Measurements from ENCODE around the gene ZMYND15.

ZMYND15 gene

GRCh38 chr17:4735876-4736651 is 3.6 kb upstream of the ZMYND15 start:
- TF ChIP-seq, protein P1, sequence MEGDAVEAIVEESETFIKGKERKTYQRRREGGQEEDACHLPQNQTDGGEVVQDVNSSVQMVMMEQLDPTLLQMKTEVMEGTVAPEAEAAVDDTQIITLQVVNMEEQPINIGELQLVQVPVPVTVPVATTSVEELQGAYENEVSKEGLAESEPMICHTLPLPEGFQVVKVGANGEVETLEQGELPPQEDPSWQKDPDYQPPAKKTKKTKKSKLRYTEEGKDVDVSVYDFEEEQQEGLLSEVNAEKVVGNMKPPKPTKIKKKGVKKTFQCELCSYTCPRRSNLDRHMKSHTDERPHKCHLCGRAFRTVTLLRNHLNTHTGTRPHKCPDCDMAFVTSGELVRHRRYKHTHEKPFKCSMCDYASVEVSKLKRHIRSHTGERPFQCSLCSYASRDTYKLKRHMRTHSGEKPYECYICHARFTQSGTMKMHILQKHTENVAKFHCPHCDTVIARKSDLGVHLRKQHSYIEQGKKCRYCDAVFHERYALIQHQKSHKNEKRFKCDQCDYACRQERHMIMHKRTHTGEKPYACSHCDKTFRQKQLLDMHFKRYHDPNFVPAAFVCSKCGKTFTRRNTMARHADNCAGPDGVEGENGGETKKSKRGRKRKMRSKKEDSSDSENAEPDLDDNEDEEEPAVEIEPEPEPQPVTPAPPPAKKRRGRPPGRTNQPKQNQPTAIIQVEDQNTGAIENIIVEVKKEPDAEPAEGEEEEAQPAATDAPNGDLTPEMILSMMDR (IDR thresholded peaks at IDR 0.05; ENCODE audit: low read depth, low read length, missing control alignments): no peak
- DNase-seq (ENCODE audit: low read depth): no peak
- H3K4me3 ChIP-seq (ENCODE audit: low read depth, low read length): no peak overlapping the region
- in situ Hi-C loops (cut with HindIII; ENCODE audit: low sequenced_read_pairs): no loop called here

GRCh38 chr17:4738136-4739121 is 1.2 kb upstream of the ZMYND15 start:
- in situ Hi-C loops (cut with HindIII; ENCODE audit: low sequenced_read_pairs): no loop called here
- no peak for DNase-seq (ENCODE audit: low read depth)
- TF ChIP-seq, protein P1 (IDR thresholded peaks at IDR 0.05; ENCODE audit: low read depth, low read length, missing control alignments): no peak

GRCh38 chr17:4740025-4740351 is 355 bp downstream of the ZMYND15 start:
- in situ Hi-C loops (cut with HindIII; ENCODE audit: low sequenced_read_pairs): no loop called here
- peak overlapping the region; percentile 60 for H3K4me3 ChIP-seq (ENCODE audit: low read depth, low read length)
- TF ChIP-seq, protein P1 (IDR thresholded peaks at IDR 0.05; ENCODE audit: low read depth, low read length, missing control alignments): no peak
- no peak for DNase-seq (ENCODE audit: low read depth)

More at GRCh38 chr17:4738136-4739121, 1.2 kb upstream of the ZMYND15 start:
- peak overlapping the region; percentile 60 for H3K4me3 ChIP-seq (ENCODE audit: low read depth, low read length)

- no peak overlapping the region for H3K4me3 ChIP-seq (ENCODE audit: low read depth, low read length)
- DNase-seq (ENCODE audit: low read depth): no peak
- in situ Hi-C loops (cut with HindIII; ENCODE audit: low sequenced_read_pairs): no loop called here
- TF ChIP-seq, protein P1 (IDR thresholded peaks at IDR 0.05; ENCODE audit: low read depth, low read length, missing control alignments): no peak
Observed at GRCh38 chr17:4740584-4740983, 951 bp downstream of the ZMYND15 start.

- no peak overlapping the region for H3K4me3 ChIP-seq (ENCODE audit: low read depth, low read length)
- DNase-seq (ENCODE audit: low read depth): no peak
- TF ChIP-seq, protein P1 (IDR thresholded peaks at IDR 0.05; ENCODE audit: low read depth, low read length, missing control alignments): no peak
- in situ Hi-C loops (cut with HindIII; ENCODE audit: low sequenced_read_pairs): no loop called here
Observed at GRCh38 chr17:4741544-4741943, 1.9 kb downstream of the ZMYND15 start.

DNA sequence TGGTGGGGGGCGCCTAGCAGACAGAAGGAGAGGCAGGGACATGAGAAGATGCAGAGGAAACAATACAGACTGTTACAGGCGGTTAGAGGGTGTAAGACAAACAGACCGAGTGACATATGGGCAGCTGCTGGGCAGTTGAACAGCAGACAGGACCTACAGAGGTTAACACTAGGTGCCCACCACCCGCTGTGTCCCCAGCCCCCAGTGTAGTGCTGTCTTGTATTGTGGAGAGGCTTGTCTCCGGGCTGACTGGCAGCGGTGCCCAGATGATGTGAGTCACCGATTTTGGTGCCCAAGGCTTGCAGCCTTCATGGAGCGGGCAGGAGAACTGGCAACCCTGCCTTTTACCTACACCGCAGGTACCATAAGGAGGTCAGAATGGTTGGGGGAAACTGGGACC is 2.5 kb downstream of the ZMYND15 start:
- in situ Hi-C loops (cut with HindIII; ENCODE audit: low sequenced_read_pairs): no loop called here
- TF ChIP-seq, protein P1 (IDR thresholded peaks at IDR 0.05; ENCODE audit: low read depth, low read length, missing control alignments): no peak
- DNase-seq (ENCODE audit: low read depth): no peak
- no peak overlapping the region for H3K4me3 ChIP-seq (ENCODE audit: low read depth, low read length)
